ENCODE results near the gene CACNA2D1.

The CACNA2D1 gene

DNA sequence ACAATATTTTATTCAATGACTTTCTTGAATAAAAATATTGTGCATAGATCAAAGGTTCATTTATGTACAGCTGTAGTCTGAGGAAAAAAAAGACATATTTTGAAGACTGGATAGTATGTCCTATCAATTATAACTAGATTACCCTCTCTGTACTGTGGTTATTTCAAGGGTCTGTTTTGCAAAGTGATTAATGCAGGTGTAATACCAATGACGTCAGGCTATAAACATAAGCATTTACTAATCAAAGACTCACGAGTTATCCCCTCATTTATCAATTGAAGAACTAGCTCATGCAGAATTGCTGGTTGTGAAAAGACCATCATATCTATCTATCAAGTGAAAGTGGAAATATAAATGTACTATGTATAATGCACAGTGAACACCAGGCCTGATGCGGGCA lies 460.2 kb downstream of the CACNA2D1 start:
- no peak overlapping the region for H3K4me3 ChIP-seq (ENCODE audit: low read length)
- H3K9me3 ChIP-seq (ENCODE audit: low read length), result no peaks in the 10 kb centered on the region
- no peaks in the 10 kb centered on the region for H3K4me1 ChIP-seq (ENCODE audit: insufficient read depth, low read length)
- H3K36me3 ChIP-seq (ENCODE audit: insufficient read depth, low read length), result no peaks in the 10 kb centered on the region
- no peaks in the 10 kb centered on the region for H3K27me3 ChIP-seq (ENCODE audit: insufficient read depth, low read length)
- H2AFZ ChIP-seq (ENCODE audit: low read depth, low read length), result no peak overlapping the region

DNA sequence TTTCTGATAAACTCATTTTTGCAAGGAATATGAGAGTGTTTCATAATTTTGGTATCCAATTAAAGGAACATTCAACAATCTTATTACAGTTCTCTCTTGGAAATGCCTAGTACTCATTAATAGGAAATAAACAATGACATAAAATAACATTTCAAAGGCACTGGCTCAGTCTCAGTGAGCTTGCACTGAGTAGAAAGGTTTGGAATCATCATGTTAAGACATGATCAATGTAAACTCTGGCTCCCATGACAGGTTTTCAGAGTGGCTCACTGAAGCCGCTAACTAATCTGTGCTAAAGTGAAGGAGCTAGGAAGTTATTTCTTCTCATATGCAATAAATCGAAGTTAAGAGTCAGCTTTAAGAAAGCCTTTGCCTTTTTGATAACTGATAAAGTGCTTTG lies 470.5 kb downstream of the CACNA2D1 start:
- Histone ChIP-seq H2AFZ (ENCODE audit: low read depth, low read length) (no peak overlapping the region), H3K9me3 (ENCODE audit: low read length) (no peaks in the 10 kb centered on the region), H3K4me1 (ENCODE audit: insufficient read depth, low read length) (no peaks in the 10 kb centered on the region), H3K4me3 (ENCODE audit: low read length) (no peak overlapping the region), H3K36me3 (ENCODE audit: insufficient read depth, low read length) (no peaks in the 10 kb centered on the region), H3K27me3 (ENCODE audit: insufficient read depth, low read length) (no peaks in the 10 kb centered on the region)

DNA sequence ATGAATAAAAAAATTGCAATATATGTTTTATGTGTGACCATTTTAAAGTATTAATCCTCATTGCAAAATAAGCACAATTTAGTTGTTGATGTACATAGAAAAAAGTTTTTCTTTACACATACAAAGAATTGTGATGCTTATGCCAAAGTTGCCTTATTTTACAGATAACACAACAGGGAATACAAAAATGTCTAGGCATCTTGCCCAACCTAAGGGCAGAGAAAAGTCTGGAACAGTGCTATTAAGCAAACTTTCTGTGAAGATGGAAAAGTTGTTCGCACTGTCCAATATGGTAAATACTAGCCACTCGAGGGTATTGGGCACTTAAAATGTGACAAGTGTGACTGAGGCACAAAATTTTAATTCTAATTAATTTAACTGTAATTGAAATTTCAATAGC lies 483.6 kb downstream of the CACNA2D1 start:
- Histone ChIP-seq H3K9me3 (ENCODE audit: low read length) (no peaks in the 10 kb centered on the region), H3K27me3 (ENCODE audit: insufficient read depth, low read length) (no peaks in the 10 kb centered on the region), H3K4me3 (ENCODE audit: low read length) (no peak overlapping the region)

DNA sequence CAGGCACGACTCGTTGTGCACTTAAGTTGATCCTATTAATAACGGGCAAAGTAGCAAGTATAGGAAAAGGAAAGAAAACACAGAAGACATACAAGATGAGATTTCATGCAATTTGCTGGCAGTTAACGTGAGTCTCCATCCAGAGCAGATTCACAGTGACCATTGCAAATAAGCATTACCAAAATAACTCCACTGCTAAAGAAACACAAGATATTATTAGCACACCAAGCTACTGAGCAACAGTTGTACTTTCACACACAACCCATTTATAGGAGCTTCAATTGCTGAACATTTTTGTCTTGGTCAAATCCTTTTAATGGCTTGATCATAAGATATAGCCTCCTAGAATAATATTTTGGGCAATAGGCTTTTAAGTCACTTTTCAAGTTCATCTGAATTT lies 486.1 kb downstream of the CACNA2D1 start:
- H3K4me3 ChIP-seq (ENCODE audit: low read length), result no peak overlapping the region
- H3K4me1 ChIP-seq (ENCODE audit: insufficient read depth, low read length), result no peaks in the 10 kb centered on the region
- H2AFZ ChIP-seq (ENCODE audit: low read depth, low read length), result no peak overlapping the region
- no peaks in the 10 kb centered on the region for H3K9me3 ChIP-seq (ENCODE audit: low read length)
- H3K27me3 ChIP-seq (ENCODE audit: insufficient read depth, low read length), result no peaks in the 10 kb centered on the region
- H3K36me3 ChIP-seq (ENCODE audit: insufficient read depth, low read length), result no peaks in the 10 kb centered on the region

More for the DNA sequence above, 483.6 kb downstream of the CACNA2D1 start:
- H3K36me3 ChIP-seq (ENCODE audit: insufficient read depth, low read length), result no peaks in the 10 kb centered on the region
- no peaks in the 10 kb centered on the region for H3K4me1 ChIP-seq (ENCODE audit: insufficient read depth, low read length)
- H2AFZ ChIP-seq (ENCODE audit: low read depth, low read length), result no peak overlapping the region

DNA sequence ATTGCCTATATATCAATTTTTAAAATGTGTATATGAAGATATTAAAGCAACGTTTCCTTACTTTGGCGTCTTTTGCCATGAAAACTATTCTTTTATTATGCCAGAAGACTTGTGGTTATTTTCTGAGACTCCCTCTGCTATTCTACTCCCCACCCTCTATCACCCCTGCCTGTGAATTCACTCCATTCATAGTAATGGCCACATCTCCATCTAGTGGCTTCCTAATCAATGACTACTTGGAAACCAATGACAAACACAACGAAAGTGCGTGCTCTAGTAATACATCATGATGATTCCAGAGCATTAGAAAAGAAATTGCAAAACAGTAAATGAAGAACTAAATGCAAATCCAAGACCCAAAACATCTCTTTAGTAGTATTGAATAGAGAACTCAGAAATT lies 487.1 kb downstream of the CACNA2D1 start:
- no peaks in the 10 kb centered on the region for H3K9me3 ChIP-seq (ENCODE audit: low read length)
- H3K4me3 ChIP-seq (ENCODE audit: low read length), result no peak overlapping the region
- no peak overlapping the region for H2AFZ ChIP-seq (ENCODE audit: low read depth, low read length)
- no peaks in the 10 kb centered on the region for H3K36me3 ChIP-seq (ENCODE audit: insufficient read depth, low read length)
- H3K27me3 ChIP-seq (ENCODE audit: insufficient read depth, low read length), result no peaks in the 10 kb centered on the region
- no peaks in the 10 kb centered on the region for H3K4me1 ChIP-seq (ENCODE audit: insufficient read depth, low read length)

DNA sequence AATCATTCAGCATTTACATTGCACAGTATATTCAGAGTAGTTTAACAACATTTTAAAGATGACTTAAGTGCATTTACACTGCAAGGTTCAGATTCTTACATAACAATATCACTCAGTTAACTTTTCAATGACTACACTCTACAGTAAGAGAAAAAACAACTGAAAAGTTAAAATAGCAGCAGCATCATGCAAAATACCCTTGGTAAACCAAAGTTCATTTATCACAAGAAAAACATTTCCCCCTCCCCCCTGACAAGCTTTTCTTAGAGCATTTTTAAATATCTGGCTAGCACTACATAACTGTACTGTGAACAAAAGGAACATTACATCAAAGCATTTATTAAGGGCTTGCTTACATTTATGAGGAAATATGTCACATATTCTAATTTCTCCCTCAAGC lies 494.3 kb downstream of the CACNA2D1 start:
- H3K4me1 ChIP-seq (ENCODE audit: insufficient read depth, low read length), result peaks cover 4% of the 10 kb centered on the region
- no peak overlapping the region for H3K4me3 ChIP-seq (ENCODE audit: low read length)
- H3K36me3 ChIP-seq (ENCODE audit: insufficient read depth, low read length), result no peaks in the 10 kb centered on the region
- no peak overlapping the region for H2AFZ ChIP-seq (ENCODE audit: low read depth, low read length)
- H3K9me3 ChIP-seq (ENCODE audit: low read length), result no peaks in the 10 kb centered on the region
- H3K27me3 ChIP-seq (ENCODE audit: insufficient read depth, low read length), result no peaks in the 10 kb centered on the region

DNA sequence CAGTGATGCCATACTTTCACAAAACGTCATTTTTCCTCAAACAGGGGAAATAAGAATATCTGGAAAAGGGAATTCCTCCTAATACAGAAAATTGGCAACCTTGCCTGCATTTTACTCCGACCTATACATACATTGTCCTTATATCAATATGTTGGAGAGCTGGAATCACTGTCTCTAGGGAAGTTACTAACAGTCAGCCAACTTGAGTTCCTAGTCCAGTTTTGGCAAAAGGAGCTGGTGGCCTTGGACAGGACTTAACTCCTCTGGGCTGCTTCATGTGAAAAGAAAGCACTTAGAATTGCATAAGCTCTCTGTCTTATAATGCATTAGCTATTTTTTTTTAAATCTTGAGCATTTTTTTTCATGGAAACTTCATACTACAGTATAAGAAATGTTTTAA lies 499.5 kb downstream of the CACNA2D1 start:
- H3K4me1 ChIP-seq (ENCODE audit: insufficient read depth, low read length), result peaks cover 4% of the 10 kb centered on the region
- no peak overlapping the region for H2AFZ ChIP-seq (ENCODE audit: low read depth, low read length)
- H3K27me3 ChIP-seq (ENCODE audit: insufficient read depth, low read length), result no peaks in the 10 kb centered on the region
- H3K9me3 ChIP-seq (ENCODE audit: low read length), result no peaks in the 10 kb centered on the region
- no peak overlapping the region for H3K4me3 ChIP-seq (ENCODE audit: low read length)
- H3K36me3 ChIP-seq (ENCODE audit: insufficient read depth, low read length), result no peaks in the 10 kb centered on the region

DNA sequence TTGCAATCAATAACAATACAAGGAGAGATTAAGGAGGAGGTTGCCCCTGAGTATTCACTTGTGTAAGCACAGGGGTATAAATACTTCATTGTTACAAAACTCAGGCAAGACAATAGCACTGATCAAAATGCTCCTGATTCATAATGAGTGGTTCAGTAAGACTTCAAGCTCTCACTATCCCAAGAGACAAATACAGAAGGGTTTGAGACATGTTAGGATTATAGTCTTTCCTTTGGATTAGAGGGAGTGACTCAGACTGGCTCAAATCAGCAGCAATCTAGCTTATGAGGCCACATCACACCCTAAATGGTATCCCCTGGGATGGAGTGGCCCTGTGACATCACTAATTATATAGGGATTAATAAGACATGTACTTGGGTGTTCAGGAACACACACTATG lies 506.5 kb downstream of the CACNA2D1 start:
- no peaks in the 10 kb centered on the region for H3K9me3 ChIP-seq (ENCODE audit: low read length)
- H3K4me1 ChIP-seq (ENCODE audit: insufficient read depth, low read length), result no peaks in the 10 kb centered on the region
- H3K4me3 ChIP-seq (ENCODE audit: low read length), result no peak overlapping the region
- no peak overlapping the region for H2AFZ ChIP-seq (ENCODE audit: low read depth, low read length)
- no peaks in the 10 kb centered on the region for H3K36me3 ChIP-seq (ENCODE audit: insufficient read depth, low read length)
- H3K27me3 ChIP-seq (ENCODE audit: insufficient read depth, low read length), result no peaks in the 10 kb centered on the region

DNA sequence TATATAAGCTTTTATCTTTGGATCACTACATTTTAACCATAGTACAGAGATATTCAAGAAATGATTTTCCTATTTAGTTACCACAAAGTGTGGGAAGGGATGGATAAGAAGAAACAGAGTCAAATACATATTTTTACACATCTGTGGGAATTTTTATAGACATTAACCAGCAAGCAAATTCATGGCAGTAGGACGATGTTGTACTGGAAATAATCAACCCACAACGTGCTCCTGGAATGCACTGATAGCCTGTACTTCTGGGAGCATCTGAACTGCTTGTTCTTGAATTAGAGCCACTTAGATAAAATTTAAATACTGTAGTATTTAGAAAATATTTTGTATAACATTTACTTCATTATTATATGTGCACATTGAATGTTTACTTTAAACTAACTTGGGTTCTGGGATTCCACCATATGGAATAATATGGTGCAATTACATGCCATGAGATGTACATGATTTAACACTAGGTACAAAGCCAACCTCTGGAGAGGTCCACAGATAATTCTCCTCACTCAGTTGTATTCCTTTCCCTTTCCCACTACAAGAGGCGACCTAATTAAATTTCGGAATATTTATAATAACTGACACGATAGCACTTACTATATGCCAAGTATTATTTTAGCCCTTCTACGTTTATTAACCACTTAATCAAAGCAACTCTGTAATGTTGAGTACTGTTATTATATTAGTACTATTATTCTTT lies 508.8 kb downstream of the CACNA2D1 start:
- no peaks in the 10 kb centered on the region for H3K27me3 ChIP-seq (ENCODE audit: insufficient read depth, low read length)

DNA sequence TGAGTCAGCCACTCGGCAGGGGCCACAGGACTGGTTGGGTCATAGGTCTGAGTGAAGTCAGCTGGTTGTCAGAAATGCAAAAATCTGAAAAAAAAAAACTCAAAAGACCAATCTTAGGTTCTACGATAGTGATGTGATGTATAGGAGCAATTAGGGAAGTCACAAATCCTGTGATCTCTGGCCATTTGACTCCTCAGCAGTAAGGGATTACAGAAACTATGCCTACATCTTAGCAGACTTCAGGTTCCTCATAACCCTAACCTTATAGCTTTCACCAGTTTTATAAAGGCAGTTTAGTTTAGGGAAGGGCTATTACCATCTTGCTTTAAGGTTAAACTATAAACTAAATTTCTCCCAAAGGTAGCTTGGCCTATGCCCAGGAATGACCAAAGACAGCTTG lies 510.6 kb downstream of the CACNA2D1 start:
- Histone ChIP-seq H3K4me1 (ENCODE audit: insufficient read depth, low read length) (no peaks in the 10 kb centered on the region), H2AFZ (ENCODE audit: low read depth, low read length) (no peak overlapping the region), H3K9me3 (ENCODE audit: low read length) (no peaks in the 10 kb centered on the region), H3K36me3 (ENCODE audit: insufficient read depth, low read length) (no peaks in the 10 kb centered on the region), H3K27me3 (ENCODE audit: insufficient read depth, low read length) (no peaks in the 10 kb centered on the region), H3K4me3 (ENCODE audit: low read length) (no peak overlapping the region)

More for the DNA sequence above, 508.8 kb downstream of the CACNA2D1 start:
- Histone ChIP-seq H3K4me1 (ENCODE audit: insufficient read depth, low read length) (no peaks in the 10 kb centered on the region), H2AFZ (ENCODE audit: low read depth, low read length) (no peak overlapping the region), H3K36me3 (ENCODE audit: insufficient read depth, low read length) (no peaks in the 10 kb centered on the region), H3K9me3 (ENCODE audit: low read length) (no peaks in the 10 kb centered on the region), H3K4me3 (ENCODE audit: low read length) (no peak overlapping the region)

DNA sequence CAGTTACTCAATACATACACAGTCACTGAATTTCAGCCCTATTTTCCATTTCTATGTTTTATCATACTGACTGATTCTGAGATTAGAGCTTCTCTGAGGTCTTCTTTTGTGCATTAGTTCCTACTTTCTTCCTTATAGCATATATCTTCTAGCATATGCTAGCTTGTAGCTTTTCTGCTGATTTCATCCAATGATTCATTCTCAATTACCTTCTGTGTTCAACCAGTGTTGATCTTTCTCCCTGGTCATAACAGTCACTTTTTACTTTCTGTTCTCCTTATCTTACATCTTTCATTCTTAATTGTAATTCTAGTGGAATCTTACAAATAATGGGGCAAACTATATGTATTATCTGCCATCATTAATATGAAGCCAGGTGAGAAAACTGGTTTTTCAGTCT lies 514.2 kb downstream of the CACNA2D1 start:
- Histone ChIP-seq H3K9me3 (ENCODE audit: low read length) (no peaks in the 10 kb centered on the region), H3K4me3 (ENCODE audit: low read length) (no peak overlapping the region), H3K36me3 (ENCODE audit: insufficient read depth, low read length) (no peaks in the 10 kb centered on the region), H2AFZ (ENCODE audit: low read depth, low read length) (no peak overlapping the region), H3K27me3 (ENCODE audit: insufficient read depth, low read length) (no peaks in the 10 kb centered on the region), H3K4me1 (ENCODE audit: insufficient read depth, low read length) (no peaks in the 10 kb centered on the region)

DNA sequence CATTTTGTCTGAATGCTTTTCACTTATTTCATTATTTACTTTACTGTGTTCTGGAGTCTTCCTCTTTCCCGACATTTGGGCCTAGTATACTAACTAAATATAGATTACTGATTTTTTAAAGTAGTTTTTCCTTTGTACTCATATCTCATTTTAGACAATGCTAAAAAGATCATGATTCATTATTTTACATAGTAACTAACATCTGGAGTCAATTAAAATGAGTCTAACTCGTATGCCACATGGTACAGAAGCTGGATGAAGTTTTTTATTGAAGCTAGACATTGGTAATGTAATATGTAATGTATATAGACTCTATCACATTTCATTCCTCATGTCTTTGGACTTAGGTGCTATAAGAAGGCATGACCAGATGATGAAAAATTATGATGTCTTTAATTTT lies 517.4 kb downstream of the CACNA2D1 start:
- Histone ChIP-seq H3K9me3 (ENCODE audit: low read length) (no peaks in the 10 kb centered on the region), H3K4me1 (ENCODE audit: insufficient read depth, low read length) (peaks cover 7% of the 10 kb centered on the region), H2AFZ (ENCODE audit: low read depth, low read length) (no peak overlapping the region), H3K36me3 (ENCODE audit: insufficient read depth, low read length) (no peaks in the 10 kb centered on the region), H3K27me3 (ENCODE audit: insufficient read depth, low read length) (no peaks in the 10 kb centered on the region), H3K4me3 (ENCODE audit: low read length) (no peak overlapping the region)

DNA sequence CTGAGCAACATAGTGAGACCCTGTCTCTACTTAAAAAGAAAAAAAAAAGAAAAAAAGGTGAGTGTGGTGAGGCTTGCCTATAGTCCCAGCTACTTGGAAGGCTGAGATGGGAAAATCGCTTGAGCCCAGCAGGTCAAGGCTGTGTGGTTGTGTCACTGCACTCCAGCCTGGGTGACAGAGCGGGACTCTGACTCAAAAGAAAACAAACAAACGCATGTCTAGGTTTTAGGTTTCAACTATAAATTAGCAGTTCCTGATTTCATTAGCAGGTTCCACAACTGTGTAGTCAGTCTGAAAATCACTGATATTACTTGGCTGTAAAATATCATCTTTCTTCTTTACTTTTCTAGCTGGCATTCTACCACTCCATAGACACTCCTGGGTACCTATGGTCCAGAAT lies 518.0 kb downstream of the CACNA2D1 start:
- no peak overlapping the region for H2AFZ ChIP-seq (ENCODE audit: low read depth, low read length)
- H3K4me3 ChIP-seq (ENCODE audit: low read length), result no peak overlapping the region
- H3K4me1 ChIP-seq (ENCODE audit: insufficient read depth, low read length), result peaks cover 7% of the 10 kb centered on the region

DNA sequence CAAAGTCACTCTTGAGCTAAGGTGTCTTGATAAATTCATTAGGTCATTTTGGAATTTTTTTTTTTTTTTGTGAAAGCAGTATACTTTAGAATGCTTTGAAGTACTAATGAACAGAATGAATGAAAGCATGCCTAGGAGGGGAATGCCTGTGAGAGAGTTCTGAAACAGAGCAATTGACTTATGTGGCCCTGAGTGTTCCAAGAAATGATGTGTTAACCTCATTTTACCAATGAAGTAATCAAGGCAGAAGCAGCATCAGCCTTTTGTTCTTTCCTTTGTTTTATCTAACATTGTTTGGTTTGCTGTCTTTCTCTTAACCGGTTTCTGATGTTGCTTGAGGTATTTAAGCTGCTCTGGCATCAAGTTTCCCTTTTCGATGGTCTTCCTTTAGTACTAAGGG lies 519.1 kb downstream of the CACNA2D1 start:
- Histone ChIP-seq H3K27me3 (ENCODE audit: insufficient read depth, low read length) (no peaks in the 10 kb centered on the region), H2AFZ (ENCODE audit: low read depth, low read length) (no peak overlapping the region)

More for the DNA sequence above, 518.0 kb downstream of the CACNA2D1 start:
- no peaks in the 10 kb centered on the region for H3K36me3 ChIP-seq (ENCODE audit: insufficient read depth, low read length)
- H3K27me3 ChIP-seq (ENCODE audit: insufficient read depth, low read length), result no peaks in the 10 kb centered on the region
- no peaks in the 10 kb centered on the region for H3K9me3 ChIP-seq (ENCODE audit: low read length)

More for the DNA sequence above, 519.1 kb downstream of the CACNA2D1 start:
- Histone ChIP-seq H3K9me3 (ENCODE audit: low read length) (no peaks in the 10 kb centered on the region), H3K36me3 (ENCODE audit: insufficient read depth, low read length) (no peaks in the 10 kb centered on the region), H3K4me1 (ENCODE audit: insufficient read depth, low read length) (peaks cover 7% of the 10 kb centered on the region), H3K4me3 (ENCODE audit: low read length) (no peak overlapping the region)

Data from neuron (in vitro differentiated cells).